GM23248 (cell line): ENCODE measurements around the gene PPBP. TPM values are rescaled to one million over a fixed set of nuclear protein-coding genes. Genes with fewer than 3 reads are reported as not detected.
"Not testable (repeated sequence)": the region's sequence is repeated elsewhere in the genome, so short reads cannot be mapped to it uniquely, and the experiment has no call there.

ENCODE experiments used
- DNase-seq: peaks from one replicate; pipeline ENCODE4 v3.0.0-alpha.2; 2015
- H2AFZ ChIP-seq: fragments of 200-600 bp; sonication (generic); 2 replicates; pipeline ENCODE4 v1.6.1; 2016; ENCODE audit warnings: antibody characterized with exemption
- H3F3A ChIP-seq: fragments of 200-600 bp; sonication (generic); 2 replicates; pipeline ENCODE4 v1.6.1; 2016; ENCODE audit warnings: mild to moderate bottlenecking, antibody characterized with exemption, mixed run types; ENCODE audit not compliant: insufficient read depth
- H3K27ac ChIP-seq: fragments of 200-600 bp; sonication (generic); 2 replicates; pipeline ENCODE4 v1.5.1; 2016; ENCODE audit warnings: mild to moderate bottlenecking
- H3K27me3 ChIP-seq: fragments of 200-600 bp; sonication (generic); replicated peaks from 2 replicates; pipeline ENCODE4 v1.6.1; 2016; ENCODE audit warnings: mild to moderate bottlenecking; ENCODE audit not compliant: insufficient read depth
- H3K36me3 ChIP-seq: fragments of 200-600 bp; sonication (generic); 2 replicates; pipeline ENCODE4 v1.6.1; 2016; ENCODE audit warnings: low read depth, mild to moderate bottlenecking
- H3K4me1 ChIP-seq: fragments of 200-600 bp; sonication (generic); 2 replicates; pipeline ENCODE4 v1.6.1; 2016; ENCODE audit warnings: mild to moderate bottlenecking; ENCODE audit not compliant: insufficient read depth
- H3K4me2 ChIP-seq: fragments of 200-600 bp; sonication (generic); one replicate; pipeline ENCODE4 v1.6.1; 2016; ENCODE audit warnings: mild to moderate bottlenecking; ENCODE audit not compliant: unreplicated experiment
- H3K4me3 ChIP-seq: fragments of 200-600 bp; sonication (generic); 2 replicates; pipeline ENCODE4 v1.5.1; 2016; ENCODE audit warnings: mild to moderate bottlenecking
- H3K79me2 ChIP-seq: fragments of 200-600 bp; sonication (generic); 2 replicates; pipeline ENCODE4 v1.6.1; 2016; ENCODE audit warnings: mild to moderate bottlenecking; ENCODE audit not compliant: insufficient read depth
- H3K9ac ChIP-seq: fragments of 200-600 bp; sonication (generic); 2 replicates; pipeline ENCODE4 v1.6.1; 2016; ENCODE audit warnings: mild to moderate bottlenecking
- H3K9me2 ChIP-seq: fragments of 200-600 bp; sonication (generic); 2 replicates; pipeline ENCODE4 v1.6.1; 2016; ENCODE audit warnings: mixed run types, mild to moderate bottlenecking, moderate library complexity; ENCODE audit not compliant: insufficient read depth
- H3K9me3 ChIP-seq: fragments of 200-600 bp; sonication (generic); one replicate; pipeline ENCODE4 v1.6.1; 2017; ENCODE audit warnings: low read depth
- H4K20me1 ChIP-seq: fragments of 200-600 bp; sonication (generic); 2 replicates; pipeline ENCODE4 v1.6.0; 2016; ENCODE audit not compliant: insufficient read depth
- EZH2 ChIP-seq: fragments of 200-600 bp; sonication (generic); IDR thresholded peaks from 2 replicates; pipeline ENCODE4 v1.6.1; 2018; ENCODE audit warnings: antibody characterized with exemption, mild to moderate bottlenecking; ENCODE audit not compliant: insufficient read depth, poor library complexity, severe bottlenecking
- EZH2phosphoT487 ChIP-seq: fragments of 200-600 bp; sonication (generic); IDR thresholded peaks from 2 replicates; pipeline ENCODE4 v1.6.1; 2018; ENCODE audit warnings: antibody characterized with exemption, moderate library complexity, mild to moderate bottlenecking, low read depth; ENCODE audit not compliant: insufficient read depth
- WGBS, 2 experiments: methylation state at CpG; one replicate each; pipeline ENCODE4 v1.1.6; 2015 to 2017; ENCODE audit warnings: low lambda C conversion rate in 2 of 2, low coverage in 1 of 2; ENCODE audit errors: missing lambda C conversion rate in 2 of 2; 5-methylcytosine and 5-hydroxymethylcytosine counted together
- in situ Hi-C: fragments of 300-500 bp; cut with MboI; formaldehyde crosslinking; loops from 2 replicates; pipeline ENCODE4 v1.15.0; 2020
- polyA plus RNA-seq: library from polyadenylated mRNA; unstranded; fragments of >200 nt; fragmentation: Nextera tagmentation; extraction: Ambion mirVana; gene quantifications from 2 replicates; pipeline ENCODE4 v1.2.1, GENCODE V29; 2016
- total RNA-seq: library from RNA; depleted of rRNA; stranded (reverse); fragments of >200 nt; shearing (Covaris generic); gene quantifications from 2 replicates; pipeline ENCODE4 v1.2.3, GENCODE V29; 2014

The PPBP gene
- total and polyA plus RNA-seq, 2 experiments from 2014 or later = not detected

GRCh38 chr4:73952352-73952751 lies 35.6 kb downstream of the PPBP start:
- no peaks in the 10 kb centered on the region for H3K9me2 ChIP-seq
- H3K9ac ChIP-seq = no peak overlapping the region
- no peaks in the 10 kb centered on the region for H4K20me1 ChIP-seq
- H3F3A ChIP-seq = no peaks in the 10 kb centered on the region
- H3K4me1 ChIP-seq = no peaks in the 10 kb centered on the region
- DNase-seq = no peak
- no peaks in the 10 kb centered on the region for H3K36me3 ChIP-seq
- H3K4me2 ChIP-seq = no peak overlapping the region
- no peaks in the 10 kb centered on the region for H3K9me3 ChIP-seq
- no peak overlapping the region for H3K4me3 ChIP-seq
- no peak overlapping the region; the same call in 1 of the 2 replicates for H2AFZ ChIP-seq
- 77 to 79% methylated on average over 3 of the region's 3 CpGs for WGBS, 2 experiments
- no peaks in the 10 kb centered on the region for H3K79me2 ChIP-seq
- no peak overlapping the region for H3K27ac ChIP-seq
- TF ChIP-seq EZH2phosphoT487 (no peak), EZH2 (no peak)
- no peaks in the 10 kb centered on the region for H3K27me3 ChIP-seq
- in situ Hi-C loops = no loop called here

- DNase-seq, H3K4me1 ChIP-seq, H3K4me2 ChIP-seq, H3F3A ChIP-seq, H3K9me2 ChIP-seq, in situ Hi-C loops, H3K36me3 ChIP-seq, H2AFZ ChIP-seq, H3K27me3 ChIP-seq, H3K79me2 ChIP-seq, H3K4me3 ChIP-seq, H3K9ac ChIP-seq, H4K20me1 ChIP-seq, H3K27ac ChIP-seq, H3K9me3 ChIP-seq: not testable (repeated sequence)
- WGBS, 2 experiments = 64 to 68% methylated on average over 8 of the region's 8 CpGs
Measured at GRCh38 chr4:73950376-73950920, 37.5 kb downstream of the PPBP start.

- no peak overlapping the region for H2AFZ ChIP-seq
- no peaks in the 10 kb centered on the region for H3F3A ChIP-seq
- no peaks in the 10 kb centered on the region for H3K27me3 ChIP-seq
- 90 to 92% methylated on average over 7 of the region's 7 CpGs for WGBS, 2 experiments
- H3K9me2 ChIP-seq = no peaks in the 10 kb centered on the region
- no peak overlapping the region for H3K27ac ChIP-seq
- H3K4me3 ChIP-seq = no peak overlapping the region
- no peaks in the 10 kb centered on the region for H3K79me2 ChIP-seq
- H4K20me1 ChIP-seq = no peaks in the 10 kb centered on the region
- TF ChIP-seq EZH2phosphoT487 (no peak), EZH2 (no peak)
- in situ Hi-C loops = loop anchor here (25.0 kb wide), 1 partner anchor 637 kb away; no protein-coding TSS in a partner anchor
- DNase-seq = no peak
- H3K4me2 ChIP-seq = no peak overlapping the region
- H3K9me3 ChIP-seq = no peaks in the 10 kb centered on the region
- no peak overlapping the region for H3K9ac ChIP-seq
- H3K36me3 ChIP-seq = no peaks in the 10 kb centered on the region
- no peaks in the 10 kb centered on the region for H3K4me1 ChIP-seq
Measured at GRCh38 chr4:73948990-73949706, 38.8 kb downstream of the PPBP start.

GRCh38 chr4:73948291-73948690 lies 39.7 kb downstream of the PPBP start:
- WGBS, 2 experiments = 50 to 66% methylated on average over 1 of the region's 1 CpG
- H3K4me1 ChIP-seq = no peaks in the 10 kb centered on the region
- H3K27ac ChIP-seq = no peak overlapping the region
- H3F3A ChIP-seq = no peaks in the 10 kb centered on the region
- H3K9ac ChIP-seq = no peak overlapping the region
- H4K20me1 ChIP-seq = no peaks in the 10 kb centered on the region
- no peaks in the 10 kb centered on the region for H3K36me3 ChIP-seq
- TF ChIP-seq EZH2phosphoT487 = no peak
- no peak for TF ChIP-seq EZH2
- in situ Hi-C loops = loop anchor here (25.0 kb wide), 1 partner anchor 636 kb away; no protein-coding TSS in a partner anchor
- H3K4me3 ChIP-seq = no peak overlapping the region
- no peaks in the 10 kb centered on the region for H3K79me2 ChIP-seq
- H3K4me2 ChIP-seq = no peak overlapping the region
- no peak overlapping the region for H2AFZ ChIP-seq
- no peaks in the 10 kb centered on the region for H3K9me2 ChIP-seq
- no peaks in the 10 kb centered on the region for H3K9me3 ChIP-seq
- DNase-seq = no peak
- H3K27me3 ChIP-seq = peaks cover 8% of the 10 kb centered on the region; the same call in 1 of the 2 replicates
